K562 (cell line): ENCODE measurements around the gene ANKRD27. TPM values are rescaled to one million over a fixed set of nuclear protein-coding genes. Genes with fewer than 3 reads are reported as not detected.
A peak's percentile ranks its signal among the peaks of the same experiment; 100 is the strongest.

Source experiments
- ESRRB ChIP-seq: fragments of 250-450 bp; sonication (Bioruptor Pico); IDR thresholded peaks from 2 replicates; pipeline ENCODE4 v1.5.0; 2020; ENCODE audit warnings: mild to moderate bottlenecking, moderate library complexity, borderline replicate concordance
- FUS ChIP-seq: fragments of 200-400 bp; formaldehyde crosslinking; optimal IDR thresholded peaks from 2 replicates; pipeline ENCODE3; 2017; ENCODE audit warnings: low read depth, low read length
- GABPA ChIP-seq: fragments of 200-800 bp; sonication (Bioruptor generic); conservative IDR thresholded peaks from 2 replicates; pipeline ENCODE4 v1.6.1; 2016; ENCODE audit warnings: low read depth, missing genetic modification characterization, missing compliant biosample characterization
- HDGF ChIP-seq: fragments of 450-650 bp; IDR thresholded peaks from 2 replicates; pipeline ENCODE4 v1.6.1; 2016
- KAT7 ChIP-seq: sonication (generic); formaldehyde crosslinking; IDR thresholded peaks from 2 replicates; pipeline ENCODE4 v1.8.0; 2022; ENCODE audit warnings: missing genetic modification reagents, mild to moderate bottlenecking, borderline replicate concordance
- KDM5B ChIP-seq: fragments of 200-600 bp; sonication (generic); IDR thresholded peaks from 2 replicates; pipeline ENCODE4 v1.6.1; 2012; ENCODE audit warnings: low read depth, mild to moderate bottlenecking, moderate library complexity, low read length, control low read depth, inconsistent platforms; ENCODE audit not compliant: insufficient replicate concordance
- KLF16 ChIP-seq: IDR thresholded peaks from 2 replicates; pipeline ENCODE4 v1.6.1; 2016; ENCODE audit warnings: antibody characterized with exemption
- NFIC ChIP-seq: fragments of 450-650 bp; IDR thresholded peaks from 2 replicates; pipeline ENCODE4 v1.6.1; 2017; ENCODE audit warnings: mild to moderate bottlenecking, inconsistent platforms
- NFRKB ChIP-seq: fragments of 450-650 bp; IDR thresholded peaks from 2 replicates; pipeline ENCODE4 v1.6.1; 2016; ENCODE audit warnings: low read depth
- PRDM10 ChIP-seq: fragments of 450-650 bp; IDR thresholded peaks from 2 replicates; pipeline ENCODE4 v1.6.1; 2018; ENCODE audit not compliant: partially characterized antibody
- SMAD4 ChIP-seq: fragments of 250-450 bp; sonication (Bioruptor Pico); conservative IDR thresholded peaks from 2 replicates; pipeline ENCODE4 v1.8.0; 2021; ENCODE audit warnings: inconsistent platforms, mild to moderate bottlenecking, moderate library complexity
- SNRNP70 ChIP-seq: fragments of 200-400 bp; formaldehyde crosslinking; optimal IDR thresholded peaks from 2 replicates; pipeline ENCODE3; 2017; ENCODE audit warnings: low read depth, low read length
- TGIF2 ChIP-seq: sonication (generic); formaldehyde crosslinking; IDR thresholded peaks from 2 replicates; pipeline ENCODE4 v1.8.1; 2022; ENCODE audit warnings: mild to moderate bottlenecking, missing genetic modification reagents, moderate library complexity
- ZBTB49 ChIP-seq: sonication (generic); formaldehyde crosslinking; IDR thresholded peaks from 2 replicates; pipeline ENCODE4 v1.8.0; 2022; ENCODE audit warnings: missing genetic modification reagents, mild to moderate bottlenecking, borderline replicate concordance
- ZNF23 ChIP-seq: fragments of 250-450 bp; sonication (Bioruptor Pico); IDR thresholded peaks from 2 replicates; pipeline ENCODE4 v1.4.0; 2020; ENCODE audit warnings: mild to moderate bottlenecking
- polyA plus RNA-seq, 8 experiments: library from polyadenylated mRNA; depleted of rRNA in 4 of 8; stranded (reverse) in 5 of 8; unstranded in 3 of 8; fragments of >200 nt; fragmentation: Nextera tagmentation in 2 of 8; fragmentation: Illumina TruSeq in 1 of 8; extraction: Ambion mirVana in 2 of 8; extraction: Trizol in 1 of 8; gene quantifications; 2 replicates each; pipeline versions ENCODE4 v1.2.1 to v1.2.3, GENCODE V29; 2011 to 2014; ENCODE audit warnings: inconsistent platforms in 1 of 8, missing spikeins in 1 of 8
- total RNA-seq, 7 experiments: library from RNA; depleted of rRNA in 6 of 7; stranded (reverse); fragments of >200 nt in 6 of 7; fragmentation: Illumina TruSeq in 2 of 7; extraction: Trizol in 2 of 7; gene quantifications; 2 replicates each; pipeline versions ENCODE4 v1.2.1 to v1.2.3, GENCODE V29; 2011 to 2021; ENCODE audit warnings: low replicate concordance in 1 of 7
- TF ChIP-seq, protein P1 (sequence below), 3 experiments: fragments of 200-800 bp in 1 of 3; sonication (Bioruptor generic) in 1 of 3; sonication (generic) in 1 of 3; formaldehyde crosslinking in 1 of 3; IDR thresholded peaks; 2 replicates each; pipeline versions ENCODE4 v1.6.1 to v1.8.0; 2016 to 2022; ENCODE audit warnings: mild to moderate bottlenecking in 2 of 3, missing compliant biosample characterization in 2 of 3, missing genetic modification characterization in 2 of 3, missing genetic modification reagents in 1 of 3

The ANKRD27 gene
- total and polyA plus RNA-seq, 9 of the 15 experiments (the other 6 are each of a cell fraction or from before 2014, with no cell fraction given), result 5.3 to 71.3 (median 54.2) TPM

- TF ChIP-seq SMAD4 (CRISPR knock-in tag) (peak; percentile 95), ZBTB49 (CRISPR knock-in tag) (no peak), KAT7 (CRISPR knock-in tag) (no peak), ESRRB (CRISPR knock-in tag) (no peak), KLF16 (peak; percentile 79), NFIC (peak; percentile 67), NFRKB (no peak), KDM5B (no peak), ZNF23 (CRISPR knock-in tag) (no peak), SNRNP70 (no peak), HDGF (no peak), TGIF2 (CRISPR knock-in tag) (no peak), FUS (no peak), GABPA (tag) (peak; percentile 35; the same call in 1 of the 2 replicates), PRDM10 (peak; percentile 31)
- TF ChIP-seq, protein P1, sequence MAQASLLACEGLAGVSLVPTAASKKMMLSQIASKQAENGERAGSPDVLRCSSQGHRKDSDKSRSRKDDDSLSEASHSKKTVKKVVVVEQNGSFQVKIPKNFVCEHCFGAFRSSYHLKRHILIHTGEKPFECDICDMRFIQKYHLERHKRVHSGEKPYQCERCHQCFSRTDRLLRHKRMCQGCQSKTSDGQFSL (CRISPR knock-in tag; IDR thresholded peaks at IDR 0.05), result no peak
- TF ChIP-seq, protein P1 (tag; IDR thresholded peaks at IDR 0.05), result no peak
Observed at GRCh38 chr19:32671883-32672593, 2.9 kb downstream of the ANKRD27 start (continued).
